Esophagus squamous epithelium (tissue), 4 donors: Measurements from ENCODE around the gene LYL1.

Experiments used
- CTCF ChIP-seq, 6 experiments: fragments of 450-650 bp in 4 of 6; fragments of 200-600 bp in 2 of 6; sonication (generic) in 2 of 6; IDR thresholded peaks; one replicate each; pipeline ENCODE4 v1.5.1; 2016 to 2019; ENCODE audit warnings: antibody characterized with exemption in 6 of 6, mild to moderate bottlenecking in 4 of 6, moderate library complexity in 4 of 6
- POLR2A ChIP-seq, 4 donors: fragments of 450-650 bp; IDR thresholded peaks; one replicate each; pipeline ENCODE4 v1.6.1; 2017; ENCODE audit warnings: antibody characterized with exemption in 4 of 4, mild to moderate bottlenecking in 4 of 4, moderate library complexity in 3 of 4

- peak; percentile 88 to 95 (median 94) for TF ChIP-seq CTCF (IDR thresholded peaks at IDR 0.05)
- TF ChIP-seq POLR2A (IDR thresholded peaks at IDR 0.05): no peak
These were observed 9.1 kb downstream of the LYL1 start for GRCh38 chr19:13093407-13094105.
